Activated CD8-positive, alpha-beta memory T cell treated with anti-CD3 and anti-CD28 coated beads, Interleukin-2, amount 10 ng/mL, durations not matched to agents 7 days and 5 days (primary cell): Measurements from ENCODE around the gene OOSP2. TPM values are rescaled to one million over a fixed set of nuclear protein-coding genes. Genes with fewer than 3 reads are reported as not detected.
"Not testable (repeated sequence)": the region's sequence is repeated elsewhere in the genome, so short reads cannot be mapped to it uniquely, and the experiment has no call there.

ENCODE experiments used
- ATAC-seq: fragments of 150-1000 bp; cut with Tn5 transposase; one replicate; pipeline ENCODE4 v1.10.0; 2021; ENCODE audit warnings: moderate library complexity
- CTCF ChIA-PET: fragments of 350-600 bp; sonication (Branson Sonifier 250); formaldehyde crosslinking; loops from one replicate; lab custom pipeline; 2021; ENCODE audit warnings: antibody characterized with exemption; lab: Charles Lee
- DNase-seq: peaks from one replicate; pipeline ENCODE4 v3.0.0-alpha.2; 2020
- H3K27ac Mint-ChIP-seq: one replicate; pipeline ENCODE4 v1.8.0; 2021; ENCODE audit warnings: mild to moderate bottlenecking, mixed read lengths
- H3K27me3 Mint-ChIP-seq: one replicate; pipeline ENCODE4 v1.8.0; 2021; ENCODE audit warnings: mixed read lengths
- H3K36me3 Mint-ChIP-seq: one replicate; pipeline ENCODE4 v1.8.0; 2021; ENCODE audit warnings: mild to moderate bottlenecking, mixed read lengths
- H3K4me1 Mint-ChIP-seq: one replicate; pipeline ENCODE4 v1.8.0; 2021; ENCODE audit warnings: mixed read lengths
- H3K4me3 Mint-ChIP-seq: one replicate; pipeline ENCODE4 v1.8.0; 2021; ENCODE audit warnings: mild to moderate bottlenecking, moderate library complexity, mixed read lengths
- H3K9me3 Mint-ChIP-seq: one replicate; pipeline ENCODE4 v1.8.0; 2022; ENCODE audit warnings: low read depth, mixed read lengths
- total RNA-seq, 2 experiments: library from RNA; stranded (reverse); gene quantifications; one replicate each; pipeline ENCODE4 v1.2.3, GENCODE V29; 2021

The OOSP2 gene
- not detected for total RNA-seq

DNA sequence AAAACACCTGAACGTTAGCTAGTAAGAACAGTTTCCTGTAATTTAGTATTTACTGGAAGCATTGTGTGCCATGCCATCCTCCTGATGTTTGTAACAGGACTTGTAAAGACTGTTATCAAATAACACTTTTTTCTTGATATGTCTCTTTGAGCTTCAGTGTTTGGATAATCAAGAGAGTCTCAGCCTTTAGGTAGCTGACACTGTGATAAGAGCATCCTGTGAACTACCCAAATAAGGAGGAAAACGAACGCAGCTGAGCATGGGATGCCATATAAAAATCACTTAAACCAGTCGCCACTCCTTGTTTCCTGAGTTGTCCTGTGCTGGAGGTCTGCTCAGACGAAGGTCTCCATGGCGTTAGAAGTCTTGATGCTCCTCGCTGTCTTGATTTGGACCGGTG lies at the start of gene OOSP2:
Gene OOSP2, plus strand, starts transcription at position 301 of the 400 bp plus-strand sequence. Its CDS starts 51 bp downstream, at position 352.
- Mint-ChIP-seq H3K4me1 (no peaks in the 10 kb centered on the region), H3K27me3 (no peaks in the 10 kb centered on the region), H3K27ac (no peak within 1 kb of the TSS), H3K4me3 (no peak within 1 kb of the TSS), H3K9me3 (no peaks in the 10 kb centered on the region), H3K36me3 (no peaks in the 10 kb centered on the region)
- DNase-seq: no peak
- ATAC-seq: no peak
- CTCF ChIA-PET: no interaction called here

- no peaks in the 10 kb centered on the region for H3K4me1 Mint-ChIP-seq
- H3K9me3 Mint-ChIP-seq: peaks cover 2% of the 10 kb centered on the region
- no peaks in the 10 kb centered on the region for H3K27me3 Mint-ChIP-seq
- no peak for ATAC-seq
- CTCF ChIA-PET: no interaction called here
- no peak for DNase-seq
- H3K27ac Mint-ChIP-seq: no peak overlapping the region
- H3K36me3 Mint-ChIP-seq: no peaks in the 10 kb centered on the region
- no peak overlapping the region for H3K4me3 Mint-ChIP-seq
These were observed 49.8 kb upstream of the OOSP2 start for GRCh38 chr11:59990421-59990820.

GRCh38 chr11:59992425-59992824 lies 47.8 kb upstream of the OOSP2 start:
- H3K27ac Mint-ChIP-seq: no peak overlapping the region
- ATAC-seq: no peak
- H3K4me3 Mint-ChIP-seq: no peak overlapping the region
- no peak for DNase-seq
- H3K9me3 Mint-ChIP-seq: peaks cover 2% of the 10 kb centered on the region
- H3K4me1 Mint-ChIP-seq: no peaks in the 10 kb centered on the region
- H3K36me3 Mint-ChIP-seq: no peaks in the 10 kb centered on the region
- CTCF ChIA-PET: no interaction called here
- H3K27me3 Mint-ChIP-seq: no peaks in the 10 kb centered on the region

DNA sequence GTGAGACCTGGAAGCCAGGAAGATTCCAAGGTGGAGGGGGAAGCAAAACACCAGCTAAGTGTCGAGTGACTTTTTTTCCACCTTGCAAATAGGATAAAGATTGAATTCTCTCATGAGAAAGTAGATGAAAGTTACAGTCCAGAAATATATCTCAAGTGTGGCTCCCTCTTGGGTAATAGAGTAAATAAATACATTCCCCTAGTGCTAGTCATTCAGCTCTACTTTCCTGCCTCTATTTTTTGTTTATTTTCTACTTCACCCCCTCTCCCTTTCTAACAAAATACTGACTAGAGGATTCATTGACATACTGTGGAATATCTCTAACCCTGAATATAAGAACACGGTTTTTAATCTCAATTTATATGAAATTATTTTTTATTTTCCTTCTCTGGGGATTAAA lies 42.4 kb upstream of the OOSP2 start:
- Mint-ChIP-seq H3K27ac (no peak overlapping the region), H3K4me3 (no peak overlapping the region), H3K27me3 (peaks cover 3% of the 10 kb centered on the region), H3K9me3 (no peaks in the 10 kb centered on the region), H3K4me1 (no peaks in the 10 kb centered on the region), H3K36me3 (no peaks in the 10 kb centered on the region)
- DNase-seq (no peak), ATAC-seq (no peak)
- CTCF ChIA-PET: no interaction called here

GRCh38 chr11:59999691-60000090 lies 40.5 kb upstream of the OOSP2 start:
- Mint-ChIP-seq H3K4me1 (no peaks in the 10 kb centered on the region), H3K27ac (no peak overlapping the region), H3K27me3 (peaks cover 4% of the 10 kb centered on the region), H3K9me3 (no peaks in the 10 kb centered on the region), H3K36me3 (no peaks in the 10 kb centered on the region), H3K4me3 (no peak overlapping the region)
- no peak for ATAC-seq
- DNase-seq: no peak
- CTCF ChIA-PET: no interaction called here

- Mint-ChIP-seq H3K9me3 (no peaks in the 10 kb centered on the region), H3K4me1 (no peaks in the 10 kb centered on the region), H3K27me3 (peaks cover 4% of the 10 kb centered on the region), H3K4me3 (no peak overlapping the region), H3K36me3 (no peaks in the 10 kb centered on the region), H3K27ac (no peak overlapping the region)
- DNase-seq (no peak), ATAC-seq (no peak)
- CTCF ChIA-PET: no interaction called here
These were observed 36.5 kb upstream of the OOSP2 start for GRCh38 chr11:60003729-60004128.

DNA sequence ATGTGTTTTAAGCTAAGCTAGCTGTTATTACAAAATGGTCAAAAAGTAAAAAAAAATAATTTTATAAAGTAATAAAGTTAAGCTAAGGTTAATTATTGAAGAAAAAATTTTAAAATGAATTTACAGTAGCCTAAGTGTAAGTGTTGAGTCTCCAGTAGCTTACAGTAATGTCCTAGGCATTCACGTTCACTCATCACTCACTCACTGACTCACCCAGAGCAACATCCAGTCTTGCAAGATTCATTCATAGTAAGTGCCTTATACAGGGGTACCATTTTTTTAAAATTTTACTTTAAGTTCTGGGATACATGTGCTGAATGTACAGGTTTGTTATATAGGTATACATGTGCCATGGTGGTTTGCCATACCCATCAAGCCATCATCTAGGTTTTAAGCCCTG lies 34.8 kb upstream of the OOSP2 start:
- H3K9me3 Mint-ChIP-seq: no peaks in the 10 kb centered on the region
- no peaks in the 10 kb centered on the region for H3K4me1 Mint-ChIP-seq
- no peak overlapping the region for H3K27ac Mint-ChIP-seq
- ATAC-seq (no peak), DNase-seq (no peak)
- CTCF ChIA-PET: no interaction called here
- no peak overlapping the region for H3K4me3 Mint-ChIP-seq
- peaks cover 4% of the 10 kb centered on the region for H3K27me3 Mint-ChIP-seq
- H3K36me3 Mint-ChIP-seq: no peaks in the 10 kb centered on the region

DNA sequence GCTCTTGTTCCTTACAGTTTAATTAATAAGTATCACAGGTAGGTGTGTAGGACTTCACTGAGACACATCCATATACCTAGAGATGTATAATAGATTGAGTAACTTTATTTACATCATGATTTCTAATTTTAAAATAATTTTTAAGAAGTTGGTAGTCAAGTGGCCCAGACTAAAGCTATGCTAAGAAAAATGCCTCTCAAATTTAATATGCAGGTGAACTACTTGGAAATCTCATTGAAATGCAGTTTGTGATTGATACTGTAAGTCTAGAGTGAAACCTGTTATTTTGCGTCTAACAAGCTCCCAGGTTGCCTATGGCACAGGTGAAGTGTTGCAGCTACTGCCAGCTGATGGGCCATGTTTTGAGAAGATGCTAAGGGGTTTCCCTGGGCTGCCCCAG lies 23.3 kb upstream of the OOSP2 start, which contains the start of gene OOSP4B:
Gene OOSP4B, plus strand, starts transcription at position 301 of the 400 bp plus-strand sequence.
- ATAC-seq (no peak), DNase-seq (no peak)
- Mint-ChIP-seq H3K9me3 (no peaks in the 10 kb centered on the region), H3K27me3 (no peaks in the 10 kb centered on the region), H3K4me1 (no peaks in the 10 kb centered on the region), H3K36me3 (no peaks in the 10 kb centered on the region), H3K4me3 (no peak within 1 kb of the TSS), H3K27ac (no peak within 1 kb of the TSS)
- CTCF ChIA-PET: no interaction called here

DNA sequence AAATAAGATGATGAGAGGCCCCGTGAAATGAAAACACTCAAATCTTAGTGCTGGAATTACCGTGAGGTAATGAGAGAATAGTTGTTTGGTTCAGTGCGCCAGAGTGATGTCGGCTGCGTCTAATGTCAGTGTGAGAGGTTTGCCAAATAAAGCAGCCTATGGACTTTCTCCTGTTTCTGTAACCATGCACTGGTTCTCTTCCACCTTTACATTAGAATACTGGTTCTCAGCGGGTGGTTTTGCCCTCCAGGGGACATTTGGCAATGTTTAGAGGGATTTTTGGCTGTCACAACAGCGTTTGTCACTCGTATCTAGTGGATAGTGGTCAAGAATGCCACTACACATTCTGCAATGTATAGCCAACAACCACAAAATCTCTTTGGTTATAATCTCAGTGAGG lies 22.2 kb upstream of the OOSP2 start:
- Mint-ChIP-seq H3K4me1 (no peaks in the 10 kb centered on the region), H3K27ac (no peak overlapping the region), H3K27me3 (no peaks in the 10 kb centered on the region), H3K9me3 (no peaks in the 10 kb centered on the region), H3K36me3 (no peaks in the 10 kb centered on the region), H3K4me3 (no peak overlapping the region)
- no peak for DNase-seq
- CTCF ChIA-PET: no interaction called here
- ATAC-seq: no peak

DNA sequence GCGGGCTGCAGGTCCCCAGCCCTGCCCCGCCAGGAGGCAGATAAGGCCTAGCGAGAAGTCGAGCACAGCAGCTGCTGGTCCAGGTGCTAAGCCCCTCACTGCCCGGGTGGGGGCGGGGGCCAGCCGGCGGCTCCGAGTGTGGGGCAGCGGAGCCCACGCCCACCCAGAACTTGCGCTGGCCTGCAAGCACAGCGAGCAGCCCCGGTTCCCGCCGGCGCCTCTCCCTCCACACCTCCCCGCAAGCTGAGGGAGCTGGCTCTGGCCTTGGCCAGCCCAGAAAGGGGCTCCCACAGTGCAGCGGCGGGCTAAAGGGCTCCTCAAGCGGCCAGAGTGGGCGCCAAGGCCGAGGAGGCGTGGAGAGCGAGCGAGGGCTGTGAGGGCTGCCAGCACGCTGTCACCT lies 19.8 kb upstream of the OOSP2 start:
- DNase-seq, H3K36me3 Mint-ChIP-seq, H3K27me3 Mint-ChIP-seq, ATAC-seq, H3K9me3 Mint-ChIP-seq, H3K27ac Mint-ChIP-seq, CTCF ChIA-PET, H3K4me1 Mint-ChIP-seq, H3K4me3 Mint-ChIP-seq: not testable (repeated sequence)

DNA sequence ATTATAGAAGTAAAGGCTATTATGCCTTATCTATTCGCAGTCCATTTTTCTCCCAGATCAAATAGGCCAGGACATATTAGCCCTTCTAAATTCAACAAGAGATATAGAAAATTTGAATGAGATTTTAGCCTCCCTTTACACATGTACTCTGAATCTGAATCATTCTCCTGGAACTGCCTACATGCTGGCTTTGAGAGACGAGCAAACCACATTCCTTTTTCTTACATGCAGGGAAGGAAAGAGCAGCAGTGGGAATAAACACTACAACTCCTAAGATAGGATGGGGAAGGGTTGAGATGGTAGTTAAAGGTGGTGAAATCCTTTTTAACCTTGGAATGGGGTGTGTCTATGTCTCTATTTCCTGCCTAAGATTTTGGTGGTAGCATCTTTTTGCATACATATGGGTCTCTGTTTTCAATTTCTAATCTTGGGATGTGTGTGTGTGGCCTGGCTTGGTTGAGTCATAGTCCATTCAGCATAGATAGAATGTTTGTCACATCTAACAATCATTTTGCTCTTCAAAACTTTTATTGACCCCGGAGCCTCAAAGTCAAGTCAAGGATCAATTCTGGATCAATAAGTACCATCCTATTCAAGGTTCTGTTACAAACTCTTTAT lies 11.1 kb upstream of the OOSP2 start:
- H3K4me1 Mint-ChIP-seq: no peaks in the 10 kb centered on the region
- H3K27me3 Mint-ChIP-seq: peaks cover 2% of the 10 kb centered on the region
- DNase-seq (no peak), ATAC-seq (no peak)
- H3K9me3 Mint-ChIP-seq: no peaks in the 10 kb centered on the region
- no peak overlapping the region for H3K4me3 Mint-ChIP-seq
- CTCF ChIA-PET: no interaction called here
- H3K36me3 Mint-ChIP-seq: no peaks in the 10 kb centered on the region
- H3K27ac Mint-ChIP-seq: no peak overlapping the region

DNA sequence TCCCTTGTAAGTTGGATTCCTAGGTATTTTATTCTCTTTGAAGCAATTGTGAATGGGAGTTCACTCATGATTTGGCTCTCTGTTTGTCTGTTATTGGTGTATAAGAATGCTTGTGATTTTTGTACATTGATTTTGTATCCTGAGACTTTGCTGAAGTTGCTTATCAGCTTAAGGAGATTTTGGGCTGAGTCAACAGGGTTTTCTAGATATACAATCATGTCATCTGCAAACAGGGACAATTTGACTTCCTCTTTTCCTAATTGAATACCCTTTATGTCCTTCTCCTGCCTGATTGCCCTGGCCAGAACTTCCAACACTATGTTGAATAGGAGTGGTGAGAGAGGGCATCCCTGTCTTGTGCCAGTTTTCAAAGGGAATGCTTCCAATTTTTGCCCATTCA lies 10.2 kb downstream of the OOSP2 start:
- ATAC-seq, DNase-seq, H3K4me3 Mint-ChIP-seq, H3K36me3 Mint-ChIP-seq, H3K27me3 Mint-ChIP-seq, H3K4me1 Mint-ChIP-seq, H3K27ac Mint-ChIP-seq, H3K9me3 Mint-ChIP-seq, CTCF ChIA-PET: not testable (repeated sequence)

DNA sequence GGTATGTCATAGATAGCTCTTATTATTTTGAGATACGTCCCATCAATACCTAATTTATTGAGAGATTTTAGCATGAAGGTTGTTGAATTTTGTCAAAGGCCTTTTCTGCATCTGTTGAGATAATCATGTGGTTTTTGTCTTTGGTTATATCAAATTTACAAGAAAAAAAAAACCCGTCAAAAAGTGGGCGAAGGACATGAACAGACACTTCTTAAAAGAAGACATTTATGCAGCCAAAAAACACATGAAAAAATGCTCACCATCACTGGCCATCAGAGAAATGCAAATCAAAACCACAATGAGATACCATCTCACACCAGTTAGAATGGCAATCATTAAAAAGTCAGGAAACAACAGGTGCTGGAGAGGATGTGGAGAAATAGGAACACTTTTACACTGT lies 10.6 kb downstream of the OOSP2 start:
- H3K4me1 Mint-ChIP-seq: not testable (repeated sequence)

DNA sequence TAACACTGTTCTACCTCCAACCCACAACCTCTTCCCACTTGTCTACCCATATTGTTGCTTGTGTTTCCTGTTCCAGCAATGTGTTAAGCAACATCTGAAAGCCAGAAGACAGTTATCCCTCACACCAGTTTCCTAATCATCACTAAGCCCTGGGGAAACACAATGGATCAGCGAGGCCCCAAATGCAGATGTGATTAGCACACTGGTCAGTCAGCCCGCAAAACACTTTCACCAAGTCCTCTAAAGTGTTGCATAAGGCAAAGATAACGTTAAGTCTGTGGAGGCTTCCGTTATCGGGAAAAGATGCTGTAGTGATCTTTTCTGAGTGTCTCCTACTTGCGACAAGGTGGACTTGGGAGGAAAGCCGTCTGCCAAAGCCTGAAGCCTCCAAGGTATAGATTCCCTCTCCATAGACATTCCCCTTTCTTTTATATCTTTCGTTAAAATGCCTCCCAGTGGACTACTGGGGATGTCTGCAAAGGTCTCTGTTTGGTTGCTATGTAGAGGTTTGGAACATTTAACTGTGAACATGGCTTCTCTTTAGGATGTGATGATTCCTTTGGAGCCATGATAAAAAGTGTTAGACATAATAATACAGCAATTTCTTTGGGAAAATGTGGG lies 16.2 kb downstream of the OOSP2 start, which contains the start of gene MS4A3:
Gene MS4A3, plus strand, starts transcription at position 317 of the 621 bp plus-strand sequence. CDS start 4,496 bp downstream, outside the sequence.
- H3K4me3 Mint-ChIP-seq: no peak within 1 kb of the TSS
- DNase-seq: no peak
- CTCF ChIA-PET: no interaction called here
- H3K27me3 Mint-ChIP-seq: no peaks in the 10 kb centered on the region
- no peaks in the 10 kb centered on the region for H3K36me3 Mint-ChIP-seq
- no peak for ATAC-seq
- H3K4me1 Mint-ChIP-seq: no peaks in the 10 kb centered on the region
- H3K9me3 Mint-ChIP-seq: no peaks in the 10 kb centered on the region
- no peak within 1 kb of the TSS for H3K27ac Mint-ChIP-seq

More for the DNA sequence above, 10.6 kb downstream of the OOSP2 start:
- ATAC-seq, H3K4me3 Mint-ChIP-seq, H3K36me3 Mint-ChIP-seq, CTCF ChIA-PET, H3K27me3 Mint-ChIP-seq, H3K9me3 Mint-ChIP-seq, H3K27ac Mint-ChIP-seq, DNase-seq: not testable (repeated sequence)
